ENCODE measurements around the gene ENGASE. TPM values are rescaled to one million over a fixed set of nuclear protein-coding genes. Genes with fewer than 3 reads are reported as not detected.
"Not testable (repeated sequence)": the region's sequence is repeated elsewhere in the genome, so short reads cannot be mapped to it uniquely, and the experiment has no call there.

The ENGASE gene
- total RNA-seq, 1 donor from 2014 or later: 52.4 TPM

DNA sequence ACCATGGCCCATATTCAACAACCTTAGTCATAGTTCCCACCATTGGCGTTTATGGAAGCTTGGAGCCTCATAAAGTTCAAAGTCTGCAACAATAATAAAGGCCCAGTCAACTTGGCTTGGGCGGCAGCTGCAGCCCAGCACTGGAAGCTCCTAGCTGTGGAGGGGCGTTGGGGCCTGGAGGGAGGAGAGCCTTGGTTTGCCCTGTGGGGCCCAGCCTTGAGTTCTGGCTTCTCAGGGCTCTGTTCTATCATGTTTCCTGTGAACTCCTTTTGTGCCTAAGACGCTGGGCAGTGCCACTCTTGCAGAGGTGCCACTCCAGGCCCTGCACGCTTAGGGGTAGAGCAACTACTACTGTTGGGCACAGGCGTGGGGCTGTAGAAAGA is 927 bp upstream of the ENGASE start:
- no peaks in the 10 kb centered on the region for H3K9me3 Mint-ChIP-seq
- H3K27ac Mint-ChIP-seq: no peak overlapping the region
- no peak for DNase-seq
- H3K4me1 Mint-ChIP-seq: peaks cover 12% of the 10 kb centered on the region
- intact Hi-C loops (cut with micrococcal nuclease): loop anchor here (5.0 kb wide), 1 partner anchor 66 kb away; the partner anchor contains the start of gene CANT1
- H3K36me3 Mint-ChIP-seq (ENCODE audit: low read depth): peaks cover 2% of the 10 kb centered on the region
- H3K27me3 Mint-ChIP-seq: peaks cover 5% of the 10 kb centered on the region
- H3K4me3 Mint-ChIP-seq: no peak overlapping the region

DNA sequence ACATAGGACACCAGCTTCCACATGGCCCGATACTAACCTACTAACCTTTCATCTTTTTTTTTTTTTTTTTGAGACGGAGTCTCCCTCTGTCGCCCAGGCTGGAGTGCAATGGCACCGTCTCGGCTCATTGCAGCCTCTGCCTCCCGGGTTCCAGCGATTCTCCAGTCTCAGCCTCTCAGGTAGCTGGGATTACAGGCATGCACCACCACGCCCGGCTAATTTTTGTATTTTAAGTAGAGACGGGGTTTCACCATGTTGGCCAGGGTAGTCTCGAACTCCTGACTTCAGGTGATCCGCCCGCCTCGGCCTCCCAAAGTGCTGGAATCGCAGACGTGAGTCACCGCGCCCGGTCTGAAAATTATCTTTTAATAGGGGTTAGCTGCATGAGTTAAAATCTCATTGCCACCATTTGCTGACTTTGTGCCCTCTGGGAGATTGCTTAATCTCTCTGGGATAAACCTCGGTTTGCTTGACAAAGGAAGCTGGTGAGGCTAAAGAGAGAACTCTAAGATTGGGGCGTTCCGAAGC is 439 bp upstream of the ENGASE start:
- H3K27ac Mint-ChIP-seq; H3K9me3 Mint-ChIP-seq; DNase-seq; H3K36me3 Mint-ChIP-seq (ENCODE audit: low read depth); H3K27me3 Mint-ChIP-seq: not testable (repeated sequence)
- intact Hi-C loops (cut with micrococcal nuclease): loop anchor here (5.0 kb wide), 1 partner anchor 67 kb away; the partner anchor contains the start of gene CANT1
- H3K4me1 Mint-ChIP-seq: peaks cover 12% of the 10 kb centered on the region
- peak overlapping the region; percentile 75 for H3K4me3 Mint-ChIP-seq

DNA sequence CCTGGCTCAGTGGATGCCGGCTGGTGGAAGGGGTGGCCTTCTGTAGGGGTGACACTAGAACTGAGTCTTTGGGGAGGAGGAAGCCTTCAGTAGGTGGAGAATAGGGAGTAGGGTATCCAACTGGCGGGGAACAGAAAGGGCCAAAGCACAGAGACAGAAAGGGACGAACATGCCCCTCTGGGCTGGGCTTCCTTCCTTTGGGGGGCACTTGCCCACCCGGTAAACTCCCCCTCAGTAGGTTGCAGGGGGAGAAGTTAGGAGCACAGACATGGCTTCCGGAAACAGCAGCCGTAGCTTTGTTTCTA is 774 bp downstream of the ENGASE start:
- H3K36me3 Mint-ChIP-seq (ENCODE audit: low read depth): peaks cover 5% of the 10 kb centered on the region
- peak overlapping the region; percentile 92 for H3K4me3 Mint-ChIP-seq
- peaks cover 12% of the 10 kb centered on the region for H3K4me1 Mint-ChIP-seq
- H3K27ac Mint-ChIP-seq: peak overlapping the region; percentile 88
- no peaks in the 10 kb centered on the region for H3K9me3 Mint-ChIP-seq
- H3K27me3 Mint-ChIP-seq: peaks cover 3% of the 10 kb centered on the region
- intact Hi-C loops (cut with micrococcal nuclease): no loop called here
- DNase-seq: peak; percentile 79

DNA sequence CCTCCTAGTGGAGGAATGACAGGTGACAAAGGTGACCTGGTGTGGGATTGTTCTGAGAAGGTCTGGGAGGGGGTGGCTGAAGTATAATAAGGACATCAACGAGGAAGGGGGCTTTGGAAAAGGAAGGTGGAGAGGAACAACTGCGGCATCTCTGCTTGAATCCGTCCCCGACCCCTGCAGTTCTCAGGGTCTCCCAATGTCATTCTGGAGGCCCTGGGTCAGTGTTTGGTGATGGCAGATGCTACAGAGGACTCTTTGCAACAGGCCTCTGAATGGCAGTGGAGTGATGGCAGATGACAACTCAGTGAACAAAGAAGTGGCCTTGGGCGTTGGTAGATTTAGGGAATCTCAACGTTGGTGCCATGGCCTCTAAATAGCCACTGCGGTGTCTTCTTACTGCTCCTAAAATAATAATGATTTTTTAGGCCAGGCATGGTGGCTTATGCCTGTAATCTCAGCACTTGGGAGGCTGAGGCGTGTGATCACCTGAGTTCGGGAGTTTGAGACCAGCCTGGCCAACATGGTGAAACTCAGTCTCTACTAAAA is 1.3 kb downstream of the ENGASE start:
- H3K9me3 Mint-ChIP-seq: no peaks in the 10 kb centered on the region

GRCh38 chr17:79077587-79077986 is 3.0 kb downstream of the ENGASE start:
- Mint-ChIP-seq H3K4me3 (no peak overlapping the region), H3K9me3 (no peaks in the 10 kb centered on the region), H3K36me3 (ENCODE audit: low read depth) (peaks cover 19% of the 10 kb centered on the region), H3K27me3 (no peaks in the 10 kb centered on the region), H3K27ac (no peak overlapping the region), H3K4me1 (peaks cover 12% of the 10 kb centered on the region)
- intact Hi-C loops (cut with micrococcal nuclease): no loop called here
- no peak for DNase-seq

More for the DNA sequence above, 1.3 kb downstream of the ENGASE start:
- Mint-ChIP-seq H3K27me3 (peaks cover 1% of the 10 kb centered on the region), H3K36me3 (ENCODE audit: low read depth) (peaks cover 10% of the 10 kb centered on the region), H3K27ac (peak overlapping the region; percentile 88), H3K4me1 (peaks cover 12% of the 10 kb centered on the region), H3K4me3 (peak overlapping the region; percentile 92)
- no peak for DNase-seq
- intact Hi-C loops (cut with micrococcal nuclease): no loop called here

DNA sequence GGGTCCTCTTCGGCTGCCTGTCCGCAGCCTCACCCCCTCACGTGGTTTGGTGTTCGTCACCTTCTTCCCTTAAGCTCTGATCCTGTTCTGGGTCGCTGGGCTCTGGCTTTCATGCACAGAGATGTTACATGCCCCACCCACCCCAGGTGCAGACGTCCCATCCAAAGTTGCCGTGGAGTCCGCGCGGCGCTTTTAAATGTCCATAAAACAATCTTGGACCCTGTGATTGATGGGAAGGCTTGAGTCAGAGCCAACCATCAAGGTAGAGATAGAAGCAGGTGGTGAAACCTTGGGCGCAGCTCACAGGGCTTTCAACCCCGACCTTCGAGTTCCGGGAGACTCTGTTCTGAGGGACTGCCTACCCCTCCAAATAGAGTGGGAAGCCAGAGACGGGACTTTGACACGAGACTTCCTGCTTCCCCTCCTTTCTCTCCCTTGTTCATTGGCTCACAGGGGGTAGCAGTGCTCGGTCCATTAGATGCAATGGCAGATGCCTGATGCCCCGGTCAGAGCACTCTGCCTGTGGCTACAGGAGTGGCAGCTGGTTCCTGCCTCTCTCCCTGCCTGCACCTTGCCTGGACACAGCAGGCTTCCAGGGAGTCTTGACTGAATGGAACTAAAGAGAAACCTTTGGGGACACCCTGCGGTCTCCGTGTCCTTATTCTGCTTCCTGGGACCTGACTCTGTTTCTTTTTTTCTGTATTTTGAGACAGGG is 4.0 kb downstream of the ENGASE start:
- no peak for DNase-seq
- H3K27ac Mint-ChIP-seq: no peak overlapping the region
- no peak overlapping the region for H3K4me3 Mint-ChIP-seq
- no peaks in the 10 kb centered on the region for H3K9me3 Mint-ChIP-seq
- peaks cover 12% of the 10 kb centered on the region for H3K4me1 Mint-ChIP-seq
- H3K36me3 Mint-ChIP-seq (ENCODE audit: low read depth): peaks cover 19% of the 10 kb centered on the region
- intact Hi-C loops (cut with micrococcal nuclease): no loop called here
- no peaks in the 10 kb centered on the region for H3K27me3 Mint-ChIP-seq

GRCh38 chr17:79079421-79080200 is 5.0 kb downstream of the ENGASE start:
- intact Hi-C loops (cut with micrococcal nuclease): no loop called here
- H3K27me3 Mint-ChIP-seq: no peaks in the 10 kb centered on the region
- no peak overlapping the region for H3K4me3 Mint-ChIP-seq
- H3K9me3 Mint-ChIP-seq: no peaks in the 10 kb centered on the region
- DNase-seq: no peak
- peaks cover 12% of the 10 kb centered on the region for H3K4me1 Mint-ChIP-seq
- H3K36me3 Mint-ChIP-seq (ENCODE audit: low read depth): peaks cover 21% of the 10 kb centered on the region
- no peak overlapping the region for H3K27ac Mint-ChIP-seq

- Mint-ChIP-seq H3K27ac (no peak overlapping the region), H3K36me3 (ENCODE audit: low read depth) (peaks cover 21% of the 10 kb centered on the region), H3K4me3 (no peak overlapping the region), H3K27me3 (no peaks in the 10 kb centered on the region), H3K4me1 (peaks cover 10% of the 10 kb centered on the region), H3K9me3 (no peaks in the 10 kb centered on the region)
- intact Hi-C loops (cut with micrococcal nuclease): no loop called here
- no peak for DNase-seq
Observed at GRCh38 chr17:79080349-79080748, 5.7 kb downstream of the ENGASE start.

- Mint-ChIP-seq H3K4me1 (peaks cover 6% of the 10 kb centered on the region), H3K9me3 (no peaks in the 10 kb centered on the region), H3K27me3 (no peaks in the 10 kb centered on the region), H3K4me3 (no peak overlapping the region), H3K36me3 (ENCODE audit: low read depth) (peaks cover 21% of the 10 kb centered on the region), H3K27ac (no peak overlapping the region)
- intact Hi-C loops (cut with micrococcal nuclease): no loop called here
- DNase-seq: no peak
Observed at GRCh38 chr17:79080761-79081290, 6.2 kb downstream of the ENGASE start.

DNA sequence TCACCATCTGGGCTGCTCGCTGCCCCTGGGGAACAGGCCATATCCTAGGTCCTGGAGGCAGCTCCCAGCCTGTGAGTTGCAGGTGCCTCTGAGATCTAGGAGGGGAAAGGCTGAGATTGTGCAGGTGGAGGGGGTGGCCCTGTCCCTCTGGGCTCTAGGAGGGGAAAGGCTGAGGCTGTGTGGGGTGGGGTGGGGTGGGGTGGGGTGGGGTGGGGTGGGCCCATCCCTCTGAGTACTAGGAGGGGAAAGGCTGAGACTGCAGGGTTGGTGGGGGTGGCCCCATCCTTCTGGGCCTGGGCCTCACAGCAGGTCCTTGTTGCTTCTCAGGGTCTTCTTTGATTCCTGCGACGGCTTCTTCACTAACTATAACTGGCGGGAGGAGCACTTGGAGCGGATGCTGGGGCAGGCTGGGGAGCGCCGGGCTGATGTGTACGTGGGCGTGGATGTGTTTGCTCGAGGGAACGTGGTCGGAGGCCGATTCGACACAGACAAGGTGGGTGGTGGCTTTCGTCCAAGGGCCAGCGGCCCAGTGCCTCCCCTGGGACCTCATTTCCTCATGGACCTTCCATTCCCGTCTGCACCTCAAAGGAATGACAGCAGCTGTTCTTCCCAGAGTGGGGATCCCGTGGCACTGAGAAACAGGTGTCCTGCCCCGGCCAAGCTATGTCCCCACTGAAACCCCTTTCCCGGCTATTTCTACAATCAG is 7.1 kb downstream of the ENGASE start:
- DNase-seq: no peak
- Mint-ChIP-seq H3K27me3 (no peaks in the 10 kb centered on the region), H3K27ac (no peak overlapping the region), H3K4me3 (no peak overlapping the region), H3K36me3 (ENCODE audit: low read depth) (peaks cover 21% of the 10 kb centered on the region), H3K9me3 (no peaks in the 10 kb centered on the region), H3K4me1 (no peaks in the 10 kb centered on the region)
- intact Hi-C loops (cut with micrococcal nuclease): no loop called here

DNA sequence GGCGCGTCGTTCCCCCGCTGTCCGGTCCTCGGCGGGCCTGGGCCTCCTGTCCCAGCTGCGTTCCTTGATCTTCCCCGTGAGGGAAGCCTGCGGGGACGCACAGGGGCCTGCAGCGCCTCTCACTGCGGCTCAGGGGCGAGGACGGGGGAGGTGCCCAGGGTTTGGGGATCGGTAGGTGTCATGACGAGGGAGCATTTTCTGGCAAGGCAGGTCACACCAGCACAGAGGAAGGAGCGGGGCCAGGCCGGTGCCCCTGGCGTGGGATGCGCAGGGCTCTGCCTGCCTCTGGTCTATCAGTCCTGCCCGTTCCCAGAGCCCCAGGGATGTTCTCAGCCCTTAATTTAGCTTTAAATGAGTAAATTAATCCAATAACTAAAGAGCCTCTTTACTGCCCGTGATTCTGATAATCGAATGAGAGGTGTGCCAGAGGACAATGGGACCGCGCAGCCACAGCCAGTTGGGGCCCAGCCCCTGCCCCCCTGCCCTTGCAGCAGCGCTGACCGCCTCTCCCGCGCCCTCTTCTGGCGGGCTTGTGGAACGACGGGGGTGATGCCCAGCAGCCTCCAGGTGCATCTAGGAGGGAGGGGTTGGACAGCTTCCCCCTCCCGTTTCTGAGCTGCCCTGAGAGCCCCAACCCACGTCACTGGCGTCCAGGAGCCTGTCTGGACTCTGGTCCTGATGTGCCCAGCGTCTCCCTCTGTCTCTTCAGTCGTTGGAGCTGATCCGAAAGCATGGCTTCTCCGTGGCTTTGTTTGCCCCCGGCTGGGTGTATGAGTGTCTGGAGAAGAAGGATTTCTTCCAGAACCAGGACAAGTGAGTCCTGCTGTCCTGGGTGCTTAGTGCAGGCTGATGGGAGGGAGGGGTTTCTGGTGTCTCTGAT is 7.9 kb downstream of the ENGASE start:
- peak; percentile 86 for DNase-seq
- H3K27ac Mint-ChIP-seq: no peak overlapping the region
- intact Hi-C loops (cut with micrococcal nuclease): no loop called here
- no peaks in the 10 kb centered on the region for H3K4me1 Mint-ChIP-seq
- H3K27me3 Mint-ChIP-seq: no peaks in the 10 kb centered on the region
- H3K9me3 Mint-ChIP-seq: no peaks in the 10 kb centered on the region
- no peak overlapping the region for H3K4me3 Mint-ChIP-seq
- H3K36me3 Mint-ChIP-seq (ENCODE audit: low read depth): peaks cover 21% of the 10 kb centered on the region

DNA sequence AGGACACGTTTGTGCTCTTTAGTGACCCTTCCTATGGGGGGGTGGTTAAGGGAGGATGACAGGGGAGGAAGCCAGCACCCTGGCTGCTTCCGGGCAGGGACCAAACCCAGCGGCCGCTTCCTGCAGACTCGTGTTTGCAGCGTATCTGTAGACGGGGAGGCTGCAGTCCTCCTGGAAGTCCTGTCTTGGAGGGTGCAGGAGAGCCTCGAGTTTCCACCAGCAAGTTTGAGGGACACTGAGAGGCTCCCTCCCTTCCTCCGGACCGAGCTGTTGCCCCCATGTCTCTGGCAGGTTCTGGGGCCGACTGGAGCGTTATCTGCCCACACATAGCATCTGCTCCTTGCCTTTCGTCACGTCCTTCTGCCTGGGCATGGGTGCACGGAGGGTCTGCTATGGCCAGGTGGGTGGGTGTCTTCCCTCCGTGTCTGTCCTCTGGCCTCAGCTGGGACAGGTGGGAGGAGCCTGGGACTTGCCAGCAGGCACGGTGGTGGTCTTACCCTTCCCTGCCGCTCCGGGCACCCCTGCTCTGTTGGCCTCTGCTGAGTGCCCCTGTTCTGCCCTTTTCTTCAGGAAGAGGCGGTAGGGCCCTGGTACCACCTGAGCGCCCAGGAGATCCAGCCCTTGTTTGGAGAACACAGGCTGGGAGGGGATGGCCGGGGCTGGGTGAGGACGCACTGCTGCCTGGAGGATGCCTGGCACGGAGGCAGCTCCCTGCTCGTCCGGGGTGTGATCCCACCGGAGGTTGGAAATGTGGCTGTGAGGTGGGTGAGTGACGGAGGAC is 8.8 kb downstream of the ENGASE start:
- peaks cover 19% of the 10 kb centered on the region for H3K36me3 Mint-ChIP-seq (ENCODE audit: low read depth)
- intact Hi-C loops (cut with micrococcal nuclease): no loop called here
- H3K4me1 Mint-ChIP-seq: no peaks in the 10 kb centered on the region
- no peaks in the 10 kb centered on the region for H3K9me3 Mint-ChIP-seq
- H3K27me3 Mint-ChIP-seq: no peaks in the 10 kb centered on the region
- no peak overlapping the region for H3K27ac Mint-ChIP-seq
- DNase-seq: no peak
- no peak overlapping the region for H3K4me3 Mint-ChIP-seq

Data from activated CD4-positive, alpha-beta T cell treated with anti-CD3 and anti-CD28 coated beads, Interleukin-2, amount 10 ng/mL, durations not matched to agents 24 days and 14 days (primary cell).